Effector memory CD4-positive, alpha-beta T cell (primary cell): ENCODE measurements around the gene SPIN1.

Source experiments
- DNase-seq, 3 donors: peaks; one replicate each; pipeline ENCODE4 v3.0.0-alpha.2; 2020
- H3K27ac ChIP-seq: 2 replicates; pipeline ENCODE4 v1.7.0; 2013; ENCODE audit warnings: mild to moderate bottlenecking, low read length, moderate library complexity; ENCODE audit not compliant: insufficient read depth, poor library complexity, severe bottlenecking
- H3K27me3 ChIP-seq: replicated peaks from 2 replicates; pipeline ENCODE4 v1.7.0; 2013; ENCODE audit warnings: mild to moderate bottlenecking, low read length; ENCODE audit not compliant: insufficient read depth, control insufficient read depth, poor library complexity, severe bottlenecking
- H3K36me3 ChIP-seq: 2 replicates; pipeline ENCODE4 v1.7.0; 2013; ENCODE audit warnings: mild to moderate bottlenecking, low read length, moderate library complexity; ENCODE audit not compliant: control insufficient read depth, insufficient read depth
- H3K4me1 ChIP-seq: 2 replicates; pipeline ENCODE4 v1.7.0; 2013; ENCODE audit warnings: low read length, mild to moderate bottlenecking; ENCODE audit not compliant: control insufficient read depth, insufficient read depth, poor library complexity, severe bottlenecking
- H3K4me3 ChIP-seq: 2 replicates; pipeline ENCODE4 v1.7.0; 2013; ENCODE audit warnings: low read length, low read depth, mild to moderate bottlenecking; ENCODE audit not compliant: insufficient read depth, poor library complexity, severe bottlenecking
- H3K9me3 ChIP-seq: 2 replicates; pipeline ENCODE4 v1.7.0; 2013; ENCODE audit warnings: mild to moderate bottlenecking, low read length, moderate library complexity; ENCODE audit not compliant: control insufficient read depth

The SPIN1 gene

DNA sequence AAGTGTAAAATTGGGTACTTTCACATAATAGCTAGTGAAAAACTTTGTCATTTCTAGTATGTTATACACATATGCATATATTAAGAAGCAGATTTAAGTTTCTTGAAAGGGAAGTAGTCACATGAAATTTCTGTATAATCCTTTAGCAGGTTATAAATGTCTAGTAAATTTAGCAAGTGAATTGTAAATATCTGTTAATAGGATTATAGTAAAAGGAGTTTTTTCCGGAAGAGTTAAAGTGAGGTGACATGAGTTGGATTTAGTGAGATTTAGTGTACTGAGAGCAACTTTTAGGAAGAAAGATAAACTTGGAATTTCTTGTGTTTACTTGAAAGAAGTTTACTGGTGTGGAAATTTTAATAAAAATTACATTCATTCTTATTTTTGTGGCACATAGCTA, 38.4 kb downstream of the SPIN1 start:
- Histone ChIP-seq H3K36me3 (peaks cover 2% of the 10 kb centered on the region), H3K27ac (no peak overlapping the region), H3K4me1 (no peaks in the 10 kb centered on the region), H3K27me3 (no peaks in the 10 kb centered on the region), H3K4me3 (no peak overlapping the region), H3K9me3 (no peaks in the 10 kb centered on the region)
- no peak for DNase-seq

DNA sequence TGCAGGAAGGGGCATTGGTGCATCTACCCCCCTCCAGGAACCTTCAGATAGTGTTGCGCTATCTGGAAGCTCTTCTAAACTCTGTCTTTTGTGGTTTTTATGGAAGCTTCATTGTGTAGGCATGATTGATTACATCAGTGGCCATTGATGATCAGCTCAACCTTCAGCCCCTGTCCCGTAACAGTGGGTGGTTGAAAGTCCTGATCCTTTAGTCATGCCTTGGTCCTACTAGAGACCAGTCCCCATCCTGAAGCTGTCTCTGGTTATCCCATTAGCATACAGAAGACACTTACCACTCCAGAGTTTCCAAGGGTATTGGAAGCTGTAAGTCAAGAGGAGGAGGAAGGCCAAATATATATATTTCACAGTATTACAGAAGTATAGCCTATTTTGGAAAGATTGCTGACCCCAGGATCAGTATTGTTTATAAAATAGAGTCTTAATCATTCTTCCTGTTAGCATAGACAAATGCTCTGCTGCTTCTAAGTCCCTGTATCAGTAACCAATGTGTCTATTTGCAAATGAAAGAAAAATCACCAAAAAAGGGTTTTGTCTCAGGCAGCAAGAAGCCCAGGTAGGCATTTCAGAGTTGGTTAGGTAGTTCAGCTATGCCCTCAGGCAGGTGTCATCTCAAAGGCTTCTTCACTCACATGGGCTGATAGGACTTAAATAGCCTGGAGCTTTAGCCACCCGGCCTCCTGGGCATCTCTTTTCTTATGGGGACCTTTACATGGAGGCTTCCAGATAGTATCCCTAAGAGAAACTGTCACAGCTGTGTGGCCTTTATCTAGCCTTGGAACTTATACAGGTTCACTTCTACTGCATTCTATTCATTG, 41.6 kb downstream of the SPIN1 start:
- peaks cover 14% of the 10 kb centered on the region for H3K36me3 ChIP-seq
- H3K27me3 ChIP-seq = no peaks in the 10 kb centered on the region
- H3K27ac ChIP-seq = no peak overlapping the region
- no peaks in the 10 kb centered on the region for H3K9me3 ChIP-seq
- no peaks in the 10 kb centered on the region for H3K4me1 ChIP-seq
- DNase-seq = no peak
- no peak overlapping the region for H3K4me3 ChIP-seq

DNA sequence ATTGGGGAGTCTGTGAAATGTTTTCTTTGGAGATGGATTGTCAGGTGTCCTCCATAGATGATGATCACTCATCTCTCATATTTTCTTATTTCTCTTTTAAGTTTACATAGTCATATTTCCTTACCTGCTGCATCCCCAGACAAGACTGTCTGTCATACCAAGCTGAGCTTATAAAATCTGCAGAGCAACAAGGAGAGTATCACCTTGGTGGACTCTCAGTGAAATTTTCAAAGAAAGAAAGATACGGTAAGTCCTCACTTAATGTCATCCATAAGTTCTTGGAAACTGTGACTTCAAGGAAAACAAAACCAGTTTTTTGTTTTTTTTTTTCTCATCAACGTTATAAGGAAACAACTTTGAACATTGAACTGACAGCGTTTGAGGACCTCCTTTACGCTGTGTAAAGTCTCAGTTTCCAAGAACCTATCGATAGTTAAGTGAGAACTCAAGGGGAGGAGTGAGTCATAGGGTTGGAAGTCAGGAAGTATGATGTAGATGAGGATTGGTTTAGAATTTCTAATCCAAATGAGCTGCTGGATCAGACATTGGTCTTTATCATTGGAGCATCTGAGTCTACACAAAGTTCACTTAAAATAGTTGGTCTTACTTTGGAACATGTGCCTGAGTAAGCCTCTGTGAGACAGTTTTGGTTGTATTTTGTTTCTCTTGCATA, 45.5 kb downstream of the SPIN1 start:
- Histone ChIP-seq H3K27ac (no peak overlapping the region), H3K36me3 (peaks cover 14% of the 10 kb centered on the region), H3K27me3 (no peaks in the 10 kb centered on the region), H3K9me3 (no peaks in the 10 kb centered on the region), H3K4me3 (no peak overlapping the region), H3K4me1 (no peaks in the 10 kb centered on the region)
- DNase-seq = no peak

DNA sequence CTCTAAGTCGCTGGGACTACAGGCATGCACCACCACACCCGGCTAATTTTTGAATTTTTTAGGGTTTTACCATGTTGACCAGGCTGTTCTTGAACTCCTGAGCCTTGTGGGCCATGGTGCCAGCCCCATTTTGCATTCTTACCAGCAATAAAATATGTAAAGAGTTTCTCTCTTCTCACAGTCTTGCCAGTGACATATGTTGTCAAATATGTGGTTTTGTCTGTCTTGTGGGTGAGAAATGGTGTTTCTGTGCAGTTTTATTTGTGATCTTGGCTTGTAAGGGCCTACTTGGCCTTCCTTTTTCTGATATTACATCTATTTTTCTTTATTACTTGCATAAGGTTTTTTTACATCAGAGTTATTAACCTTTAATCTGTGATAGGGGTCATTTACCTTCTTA, 47.1 kb downstream of the SPIN1 start:
- no peaks in the 10 kb centered on the region for H3K4me1 ChIP-seq
- no peak overlapping the region for H3K27ac ChIP-seq
- no peak overlapping the region for H3K4me3 ChIP-seq
- H3K36me3 ChIP-seq = peaks cover 14% of the 10 kb centered on the region
- H3K9me3 ChIP-seq = no peaks in the 10 kb centered on the region
- DNase-seq = no peak
- H3K27me3 ChIP-seq = no peaks in the 10 kb centered on the region

DNA sequence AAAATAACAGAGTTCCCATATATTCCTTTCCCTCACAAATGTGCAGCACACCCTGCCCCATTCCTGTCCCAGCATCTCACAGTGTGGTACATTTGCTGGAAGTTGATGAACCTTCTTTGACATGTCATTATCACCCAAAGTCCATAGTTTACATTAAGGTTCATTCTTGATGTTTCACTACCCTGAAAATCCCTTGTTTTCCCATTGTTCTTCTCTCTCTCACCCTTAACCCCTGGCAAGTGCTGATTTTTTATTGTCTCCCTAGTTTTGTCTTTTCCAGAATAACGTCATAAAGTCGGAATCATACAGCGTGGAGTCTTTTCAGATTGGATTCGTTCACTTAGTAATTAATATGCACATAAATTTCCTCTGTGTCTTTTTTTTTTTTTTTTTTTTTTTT, 48.1 kb downstream of the SPIN1 start:
- peaks cover 14% of the 10 kb centered on the region for H3K36me3 ChIP-seq
- H3K9me3 ChIP-seq = no peaks in the 10 kb centered on the region
- no peak overlapping the region for H3K27ac ChIP-seq
- H3K4me3 ChIP-seq = no peak overlapping the region
- no peak for DNase-seq
- H3K27me3 ChIP-seq = no peaks in the 10 kb centered on the region
- no peaks in the 10 kb centered on the region for H3K4me1 ChIP-seq

DNA sequence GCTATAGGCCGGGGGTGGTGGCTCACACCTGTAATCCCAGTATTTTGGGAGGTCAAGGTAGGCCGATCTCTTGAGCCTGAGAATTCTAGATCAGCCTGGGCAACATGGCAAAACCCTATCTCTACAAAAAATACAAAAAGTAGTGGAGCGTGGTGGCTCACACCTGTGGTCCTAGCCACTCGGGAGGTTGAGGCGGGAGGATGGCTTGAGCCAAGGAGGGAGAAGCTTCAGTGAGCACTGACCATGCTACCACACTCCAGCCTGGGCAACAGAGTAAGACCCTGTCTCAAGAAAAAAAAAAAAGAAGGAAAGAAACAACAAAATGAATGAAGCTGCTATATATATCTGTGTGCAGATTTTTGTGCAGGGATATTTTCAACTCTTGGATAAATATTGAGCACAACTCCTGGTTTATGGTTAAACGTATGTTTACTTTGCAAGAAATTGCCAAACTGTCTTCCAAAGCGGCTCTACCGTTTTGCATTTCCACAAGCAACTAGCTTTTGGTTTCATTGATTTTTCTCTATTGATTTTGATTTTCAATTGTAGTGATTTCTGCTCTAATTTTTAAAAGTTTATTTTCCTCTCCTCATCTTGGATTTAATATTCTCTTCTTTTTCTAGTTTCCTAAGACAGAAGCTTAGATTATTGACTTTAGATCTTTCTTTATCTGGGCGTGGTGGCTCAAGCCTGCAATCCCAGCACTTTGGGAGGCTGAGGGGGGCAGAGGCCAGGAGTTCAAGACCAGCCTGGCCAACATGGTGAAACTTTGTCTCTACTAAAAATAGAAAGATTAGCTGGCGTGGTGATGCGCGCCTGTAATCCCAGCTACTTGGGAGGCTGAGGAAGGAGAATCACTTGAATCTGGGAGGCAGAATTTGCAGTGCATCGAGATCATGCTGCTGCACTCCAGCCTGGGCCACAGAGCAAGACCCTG, 49.2 kb downstream of the SPIN1 start:
- H3K4me3 ChIP-seq = no peak overlapping the region
- no peak for DNase-seq
- H3K27me3 ChIP-seq = no peaks in the 10 kb centered on the region
- no peaks in the 10 kb centered on the region for H3K9me3 ChIP-seq
- H3K36me3 ChIP-seq = peaks cover 10% of the 10 kb centered on the region
- no peak overlapping the region for H3K27ac ChIP-seq
- H3K4me1 ChIP-seq = no peaks in the 10 kb centered on the region

DNA sequence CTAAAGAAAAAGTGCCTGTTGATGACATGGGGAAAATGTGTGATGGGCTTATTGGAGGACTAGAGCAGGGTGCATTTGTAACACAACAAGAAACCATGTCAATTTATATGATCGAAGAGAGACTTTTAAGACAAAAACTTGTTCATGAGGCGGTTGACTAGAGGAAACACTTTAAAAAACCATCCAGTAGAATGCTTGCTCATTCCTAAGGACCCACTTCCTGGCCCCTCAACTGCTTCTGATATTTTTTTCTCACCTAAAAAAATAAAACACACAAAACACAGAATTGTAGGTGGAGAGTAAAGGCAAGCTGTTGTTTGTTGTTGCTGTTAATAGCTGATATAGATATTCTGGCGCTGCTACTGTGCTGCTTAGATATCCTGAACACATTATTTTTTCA, 50.6 kb downstream of the SPIN1 start:
- no peak overlapping the region for H3K4me3 ChIP-seq
- no peak overlapping the region for H3K27ac ChIP-seq
- no peaks in the 10 kb centered on the region for H3K4me1 ChIP-seq
- H3K9me3 ChIP-seq = no peaks in the 10 kb centered on the region
- H3K36me3 ChIP-seq = peaks cover 5% of the 10 kb centered on the region
- H3K27me3 ChIP-seq = no peaks in the 10 kb centered on the region
- DNase-seq = no peak

DNA sequence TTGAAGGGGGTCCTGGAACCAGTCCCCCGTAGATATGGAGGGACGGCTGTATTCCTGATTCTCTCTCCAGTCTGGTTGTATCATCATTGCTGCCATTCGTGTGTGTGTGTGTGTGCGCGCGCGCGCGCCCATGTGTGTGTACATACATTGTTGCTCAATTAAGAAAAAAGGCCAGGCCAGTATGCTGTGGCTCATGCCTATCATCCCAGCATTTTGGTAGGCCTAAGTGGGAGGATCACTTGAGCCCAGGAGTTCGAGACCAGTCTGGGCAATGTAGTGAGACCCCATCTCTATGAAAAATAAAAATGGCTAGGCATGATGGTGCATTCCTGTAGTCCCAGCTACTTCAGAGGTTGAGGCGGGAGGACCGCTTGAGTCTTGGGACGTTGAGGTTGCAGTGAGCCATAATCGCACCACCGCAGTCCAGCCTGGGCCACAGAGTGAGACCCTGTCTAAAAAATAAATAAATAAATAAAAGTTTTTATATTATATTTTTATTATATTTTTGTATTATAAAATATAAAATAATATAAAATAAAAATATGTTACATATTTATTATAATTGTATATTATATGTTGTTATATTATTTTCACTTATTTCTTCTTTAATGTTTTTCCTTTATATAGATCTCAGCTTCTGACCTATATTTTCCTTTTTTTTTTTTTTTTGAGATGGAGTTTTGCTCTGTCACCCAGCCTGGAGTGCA, 53.2 kb downstream of the SPIN1 start:
- Histone ChIP-seq H3K27me3 (no peaks in the 10 kb centered on the region), H3K9me3 (no peaks in the 10 kb centered on the region), H3K27ac (no peak overlapping the region), H3K4me3 (no peak overlapping the region), H3K36me3 (no peaks in the 10 kb centered on the region), H3K4me1 (no peaks in the 10 kb centered on the region)
- DNase-seq = no peak

DNA sequence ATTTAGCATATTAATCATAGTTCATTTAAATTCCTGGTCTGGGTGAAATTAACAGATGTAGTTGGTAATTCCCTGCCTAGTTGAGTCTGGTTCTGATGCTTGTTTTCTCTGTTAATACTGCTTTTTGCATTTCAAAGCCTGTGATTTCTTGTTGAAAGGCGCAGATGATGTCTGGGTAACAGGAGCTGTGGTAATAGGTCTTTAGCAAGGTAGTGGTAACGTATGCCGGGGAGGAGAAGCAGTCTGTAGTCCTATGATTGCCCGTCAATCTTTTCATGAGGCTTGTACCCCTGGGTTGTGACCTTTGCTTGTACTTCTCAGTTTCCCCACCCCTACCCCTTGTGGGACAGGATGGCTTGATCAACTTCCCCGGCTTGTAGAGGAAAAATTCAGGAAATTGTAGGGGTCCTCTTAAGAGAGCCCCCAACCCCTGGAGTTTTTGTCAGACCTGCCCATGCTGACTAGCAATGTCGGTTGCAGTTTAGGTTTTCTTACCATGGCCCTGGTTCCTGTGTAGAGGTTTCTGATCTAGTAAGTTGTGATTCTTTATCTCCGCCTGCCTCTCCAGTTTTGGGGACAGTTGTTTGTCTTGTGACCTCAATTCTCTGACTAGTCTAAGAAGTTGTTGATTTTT, 55.4 kb downstream of the SPIN1 start:
- H3K27me3 ChIP-seq = no peaks in the 10 kb centered on the region
- no peak overlapping the region for H3K4me3 ChIP-seq
- H3K36me3 ChIP-seq = no peaks in the 10 kb centered on the region
- H3K4me1 ChIP-seq = no peaks in the 10 kb centered on the region
- no peak overlapping the region for H3K27ac ChIP-seq
- H3K9me3 ChIP-seq = no peaks in the 10 kb centered on the region
- no peak for DNase-seq
